GM12892 (cell line): Measurements from ENCODE around the gene MRGPRX3.

Source experiments
- POLR2A ChIP-seq: IDR thresholded peaks from 2 replicates; pipeline ENCODE4 v1.6.1; 2011; ENCODE audit warnings: low read depth, low read length, control low read depth
- TAF1 ChIP-seq: IDR thresholded peaks from 2 replicates; pipeline ENCODE4 v1.6.1; 2011; ENCODE audit warnings: low read depth, mild to moderate bottlenecking, control low read depth, low read length, borderline replicate concordance

GRCh38 chr11:18168372-18168771 lies 36.0 kb downstream of the MRGPRX3 start:
- no peak for TF ChIP-seq TAF1
- no peak for TF ChIP-seq POLR2A
